ENCODE results near the gene NLE1. TPM values are rescaled to one million over a fixed set of nuclear protein-coding genes. Genes with fewer than 3 reads are reported as not detected.

Gene NLE1
- total RNA-seq, 1 experiment from 2014 or later, result 36.2 TPM

DNA sequence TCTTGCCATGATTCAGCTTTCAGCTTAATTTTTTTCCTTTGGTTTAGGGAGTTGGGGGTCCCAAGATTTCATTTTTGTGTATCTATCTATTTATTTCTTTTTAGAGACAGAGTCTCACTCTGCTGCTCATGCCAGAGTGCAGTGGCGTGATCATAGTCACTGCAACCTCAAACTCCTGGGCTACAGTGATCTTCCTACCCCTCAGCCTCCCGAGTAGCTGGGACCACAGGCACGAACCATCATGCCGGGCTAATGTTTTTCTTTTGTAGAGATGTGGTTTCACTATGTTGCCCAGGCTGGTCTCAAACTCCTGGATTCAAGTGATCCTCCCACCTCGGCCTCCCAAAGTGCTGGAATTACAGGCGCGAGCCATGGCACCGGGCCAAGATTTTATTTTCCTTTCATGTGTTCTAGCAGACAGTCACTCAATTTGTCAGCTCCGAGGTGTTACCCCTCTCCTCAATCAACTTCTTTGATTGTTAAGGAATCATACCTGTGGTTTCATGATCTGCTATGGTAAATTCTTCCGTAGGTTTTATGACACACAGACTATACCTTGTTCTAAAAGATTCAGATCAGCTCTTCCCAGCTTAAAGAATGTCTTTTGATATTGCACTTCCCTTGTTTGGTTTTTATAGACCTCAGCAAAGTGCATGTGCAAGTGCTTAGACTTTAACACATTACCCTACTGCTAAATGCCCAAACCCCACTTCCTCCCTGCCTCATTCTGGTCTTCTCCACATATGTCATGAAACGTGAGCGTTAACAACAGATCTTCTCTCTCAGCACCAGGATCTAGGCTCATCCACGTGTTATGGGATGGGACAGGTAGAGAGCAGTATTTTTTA lies 18.5 kb upstream of the NLE1 start:
- CTCF ChIA-PET, result interaction anchor here (0.6 to 1.0 kb wide), 5 partner anchors 17 to 616 kb away, joined by 3 read pairs; no protein-coding TSS in a partner anchor
- no TSS peak for BruUV-seq (replicated peaks)
- H3K4me3 Mint-ChIP-seq (ENCODE audit: unreplicated experiment), result no peak overlapping the region

DNA sequence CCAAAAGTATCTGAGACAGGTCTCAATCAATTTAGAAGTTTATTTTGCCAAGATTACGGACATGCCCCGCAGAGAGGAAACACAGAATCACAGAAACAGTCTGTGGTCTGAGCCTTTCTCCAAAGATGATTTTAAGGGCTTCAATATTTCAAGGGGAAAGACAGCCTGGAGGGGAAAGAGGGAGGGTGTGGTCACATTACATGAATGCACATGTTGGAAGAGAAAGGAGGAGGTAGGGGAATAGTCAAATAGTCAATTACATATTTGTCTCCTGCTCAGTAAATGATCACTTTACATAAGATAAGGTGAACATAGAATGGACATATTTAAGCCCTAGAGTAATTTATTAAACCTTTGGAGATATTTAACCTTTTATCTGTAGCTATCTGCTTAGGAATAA lies 17.8 kb upstream of the NLE1 start:
- H3K27me3 Mint-ChIP-seq (ENCODE audit: insufficient read depth, unreplicated experiment), result no peaks in the 10 kb centered on the region
- no peak for DNase-seq (ENCODE audit: unreplicated experiment)
- H3K4me3 Mint-ChIP-seq (ENCODE audit: unreplicated experiment), result no peak overlapping the region
- POLR2A ChIA-PET, result interaction anchor here (0.5 kb wide), 1 partner anchor 8 kb away, joined by 3 read pairs; no protein-coding TSS in a partner anchor
- H3K9me3 Mint-ChIP-seq (ENCODE audit: unreplicated experiment), result no peaks in the 10 kb centered on the region
- CTCF ChIA-PET, result interaction anchor here (0.6 kb wide), 2 partner anchors 140 to 233 kb away, joined by 3 read pairs; no protein-coding TSS in a partner anchor
- peaks cover 11% of the 10 kb centered on the region for H3K4me1 Mint-ChIP-seq (ENCODE audit: insufficient read depth, unreplicated experiment)
- H3K27ac Mint-ChIP-seq (ENCODE audit: low read depth, unreplicated experiment), result no peak overlapping the region
- no TSS peak for BruUV-seq (replicated peaks)
- intact Hi-C loops (cut with micrococcal nuclease), result no loop called here
- H3K36me3 Mint-ChIP-seq (ENCODE audit: insufficient read depth, unreplicated experiment), result no peaks in the 10 kb centered on the region
- TF ChIP-seq, protein P1, sequence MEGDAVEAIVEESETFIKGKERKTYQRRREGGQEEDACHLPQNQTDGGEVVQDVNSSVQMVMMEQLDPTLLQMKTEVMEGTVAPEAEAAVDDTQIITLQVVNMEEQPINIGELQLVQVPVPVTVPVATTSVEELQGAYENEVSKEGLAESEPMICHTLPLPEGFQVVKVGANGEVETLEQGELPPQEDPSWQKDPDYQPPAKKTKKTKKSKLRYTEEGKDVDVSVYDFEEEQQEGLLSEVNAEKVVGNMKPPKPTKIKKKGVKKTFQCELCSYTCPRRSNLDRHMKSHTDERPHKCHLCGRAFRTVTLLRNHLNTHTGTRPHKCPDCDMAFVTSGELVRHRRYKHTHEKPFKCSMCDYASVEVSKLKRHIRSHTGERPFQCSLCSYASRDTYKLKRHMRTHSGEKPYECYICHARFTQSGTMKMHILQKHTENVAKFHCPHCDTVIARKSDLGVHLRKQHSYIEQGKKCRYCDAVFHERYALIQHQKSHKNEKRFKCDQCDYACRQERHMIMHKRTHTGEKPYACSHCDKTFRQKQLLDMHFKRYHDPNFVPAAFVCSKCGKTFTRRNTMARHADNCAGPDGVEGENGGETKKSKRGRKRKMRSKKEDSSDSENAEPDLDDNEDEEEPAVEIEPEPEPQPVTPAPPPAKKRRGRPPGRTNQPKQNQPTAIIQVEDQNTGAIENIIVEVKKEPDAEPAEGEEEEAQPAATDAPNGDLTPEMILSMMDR (IDR thresholded peaks at IDR 0.05; ENCODE audit: unreplicated experiment), result no peak

More for the DNA sequence above, 18.5 kb upstream of the NLE1 start:
- Mint-ChIP-seq H3K4me1 (ENCODE audit: insufficient read depth, unreplicated experiment) (peaks cover 11% of the 10 kb centered on the region), H3K9me3 (ENCODE audit: unreplicated experiment) (no peaks in the 10 kb centered on the region), H3K27ac (ENCODE audit: low read depth, unreplicated experiment) (no peak overlapping the region), H3K27me3 (ENCODE audit: insufficient read depth, unreplicated experiment) (no peaks in the 10 kb centered on the region), H3K36me3 (ENCODE audit: insufficient read depth, unreplicated experiment) (no peaks in the 10 kb centered on the region)
- intact Hi-C loops (cut with micrococcal nuclease), result no loop called here
- TF ChIP-seq, protein P1 (IDR thresholded peaks at IDR 0.05; ENCODE audit: unreplicated experiment), result no peak
- POLR2A ChIA-PET, result interaction anchor here (0.5 kb wide), 1 partner anchor 8 kb away, joined by 3 read pairs; no protein-coding TSS in a partner anchor
- DNase-seq (ENCODE audit: unreplicated experiment), result no peak

DNA sequence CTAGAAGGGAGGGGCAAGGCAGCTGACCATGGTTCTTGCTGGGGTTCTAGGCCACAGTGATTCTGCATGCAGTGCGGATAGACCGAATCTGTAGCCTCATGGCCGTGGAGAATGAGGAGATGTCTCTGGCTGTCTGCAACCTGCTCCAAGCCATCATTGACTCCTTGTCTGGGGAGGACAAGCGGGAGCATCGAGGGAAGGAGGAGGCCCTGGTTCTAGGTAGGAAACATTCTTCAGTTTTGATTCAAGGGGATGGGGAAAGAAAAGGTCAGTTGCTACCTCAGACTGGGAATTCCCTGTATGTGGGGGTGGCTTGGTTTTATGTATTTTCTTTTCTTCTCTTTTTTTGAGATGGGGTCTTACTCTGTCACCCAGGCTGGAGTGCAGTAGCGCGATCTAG lies 13.1 kb upstream of the NLE1 start:
- no peaks in the 10 kb centered on the region for H3K9me3 Mint-ChIP-seq (ENCODE audit: unreplicated experiment)
- no peak for DNase-seq (ENCODE audit: unreplicated experiment)
- H3K4me1 Mint-ChIP-seq (ENCODE audit: insufficient read depth, unreplicated experiment), result peaks cover 11% of the 10 kb centered on the region
- H3K4me3 Mint-ChIP-seq (ENCODE audit: unreplicated experiment), result no peak overlapping the region
- ChIA-PET POLR2A (no interaction called here), CTCF (no interaction called here)
- BruUV-seq (replicated peaks), result no TSS peak
- peaks cover 12% of the 10 kb centered on the region for H3K27me3 Mint-ChIP-seq (ENCODE audit: insufficient read depth, unreplicated experiment)
- H3K27ac Mint-ChIP-seq (ENCODE audit: low read depth, unreplicated experiment), result no peak overlapping the region
- H3K36me3 Mint-ChIP-seq (ENCODE audit: insufficient read depth, unreplicated experiment), result no peaks in the 10 kb centered on the region
- intact Hi-C loops (cut with micrococcal nuclease), result no loop called here
- TF ChIP-seq, protein P1 (IDR thresholded peaks at IDR 0.05; ENCODE audit: unreplicated experiment), result no peak

DNA sequence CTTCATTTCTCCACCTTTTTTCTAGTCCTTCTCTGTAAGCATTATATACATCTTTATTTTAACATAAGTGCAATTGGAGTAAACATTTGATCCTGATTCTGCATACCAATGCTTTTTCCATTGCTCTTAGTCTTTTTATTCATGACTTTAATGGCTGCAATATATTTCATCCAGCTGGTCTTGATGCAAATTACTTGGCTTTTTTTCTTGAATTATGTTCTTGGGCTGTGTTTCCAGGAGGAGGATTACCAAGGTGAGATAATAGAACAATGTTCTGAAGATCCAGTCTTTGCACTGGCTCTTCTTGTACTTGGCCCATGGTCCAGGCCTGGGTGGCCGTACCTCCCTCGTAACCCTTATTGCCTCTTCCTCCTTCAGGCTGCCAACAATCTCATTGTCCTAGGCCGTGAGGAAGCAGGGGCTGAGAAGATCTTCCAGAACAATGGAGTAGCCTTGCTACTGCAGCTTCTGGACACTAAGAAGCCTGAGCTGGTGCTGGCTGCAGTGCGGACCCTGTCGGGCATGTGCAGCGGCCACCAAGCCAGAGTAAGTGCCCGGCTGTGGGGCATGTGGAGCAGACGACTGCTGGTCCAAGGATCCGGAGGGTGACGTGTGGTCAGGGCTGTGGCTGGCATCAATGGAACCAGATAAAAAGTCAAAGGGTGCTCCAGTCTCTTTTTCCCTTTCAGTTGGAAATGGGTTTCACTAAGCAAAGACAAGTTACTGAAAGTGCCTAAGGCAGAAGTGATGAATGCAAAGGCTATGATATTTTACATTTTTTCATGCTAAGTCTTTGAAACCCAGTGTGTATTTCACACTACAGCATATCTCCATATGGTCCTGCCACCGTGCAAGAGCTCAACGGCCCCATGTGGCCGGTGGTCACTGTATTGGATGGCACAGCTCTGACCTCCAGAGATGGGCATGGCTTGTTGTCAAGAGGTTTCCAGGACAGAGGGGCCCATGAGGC lies 12.4 kb upstream of the NLE1 start:
- TF ChIP-seq, protein P1 (IDR thresholded peaks at IDR 0.05; ENCODE audit: unreplicated experiment), result no peak
- intact Hi-C loops (cut with micrococcal nuclease), result no loop called here
- H3K27ac Mint-ChIP-seq (ENCODE audit: low read depth, unreplicated experiment), result no peak overlapping the region
- CTCF ChIA-PET, result no interaction called here
- H3K4me3 Mint-ChIP-seq (ENCODE audit: unreplicated experiment), result no peak overlapping the region
- H3K36me3 Mint-ChIP-seq (ENCODE audit: insufficient read depth, unreplicated experiment), result no peaks in the 10 kb centered on the region
- no peak for DNase-seq (ENCODE audit: unreplicated experiment)
- peaks cover 4% of the 10 kb centered on the region for H3K4me1 Mint-ChIP-seq (ENCODE audit: insufficient read depth, unreplicated experiment)
- peaks cover 12% of the 10 kb centered on the region for H3K27me3 Mint-ChIP-seq (ENCODE audit: insufficient read depth, unreplicated experiment)
- BruUV-seq (replicated peaks), result no TSS peak
- H3K9me3 Mint-ChIP-seq (ENCODE audit: unreplicated experiment), result no peaks in the 10 kb centered on the region
- POLR2A ChIA-PET, result interaction anchor here (0.7 kb wide), 1 partner anchor 13 kb away, joined by 3 read pairs; no protein-coding TSS in a partner anchor

All from MCF 10A (cell line).